Measurements from ENCODE around the gene MCM7.
A peak's percentile ranks its signal among the peaks of the same experiment; 100 is the strongest.

MCM7 gene

GRCh38 chr7:100091411-100092181 is 9.6 kb downstream of the MCM7 start:
- Mint-ChIP-seq H3K27ac (no peak overlapping the region), H3K36me3 (peaks cover 63% of the 10 kb centered on the region), H3K4me1 (peaks cover 40% of the 10 kb centered on the region), H3K9me3 (no peaks in the 10 kb centered on the region), H3K27me3 (no peaks in the 10 kb centered on the region), H3K4me3 (no peak overlapping the region)
- no peak for ATAC-seq

GRCh38 chr7:100090527-100091410 is 10.4 kb downstream of the MCM7 start:
- H3K36me3 Mint-ChIP-seq = peaks cover 55% of the 10 kb centered on the region
- no peak overlapping the region for H3K4me3 Mint-ChIP-seq

DNA sequence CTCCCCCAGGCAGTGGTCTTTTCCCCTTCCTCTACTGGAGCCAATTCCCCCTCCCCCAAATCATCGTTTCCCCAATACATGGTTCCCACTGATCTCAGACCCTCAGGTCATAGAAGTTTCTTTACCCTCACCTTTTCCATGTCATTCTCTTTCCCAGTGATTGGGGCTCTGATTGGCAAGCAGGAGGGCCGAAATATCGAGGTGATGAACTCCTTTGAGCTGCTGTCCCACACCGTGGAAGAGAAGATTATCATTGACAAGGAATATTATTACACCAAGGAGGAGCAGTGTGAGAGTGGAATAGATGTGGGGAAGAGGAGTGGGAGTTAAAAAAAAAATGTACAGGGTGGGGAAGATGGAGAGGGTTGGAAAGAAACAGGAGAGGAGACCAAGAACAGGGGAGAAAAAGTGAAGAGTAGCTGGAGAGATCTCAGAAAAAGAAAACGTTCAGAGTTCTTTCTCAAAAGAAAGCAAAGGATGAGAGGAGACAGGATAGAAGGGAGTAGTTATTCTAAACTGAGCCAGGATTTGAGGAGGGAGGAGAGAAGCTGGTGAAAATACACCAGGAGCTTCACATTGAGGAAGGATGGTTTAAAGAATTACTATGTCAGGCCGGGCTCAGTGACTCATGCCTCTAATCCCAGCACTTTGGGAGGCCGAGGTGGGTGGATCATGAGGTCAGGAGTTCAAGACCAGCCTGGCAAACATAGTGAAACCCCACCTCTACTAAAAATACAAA is 11.6 kb downstream of the MCM7 start:
- Mint-ChIP-seq H3K4me3 (peak overlapping the region; percentile 90), H3K4me1 (peaks cover 31% of the 10 kb centered on the region), H3K27me3 (no peaks in the 10 kb centered on the region), H3K9me3 (no peaks in the 10 kb centered on the region), H3K27ac (peak overlapping the region; percentile 82), H3K36me3 (peaks cover 43% of the 10 kb centered on the region)
- no peak for ATAC-seq

More at GRCh38 chr7:100090527-100091410, 10.4 kb downstream of the MCM7 start:
- no peak for ATAC-seq
- peak overlapping the region; percentile 82 for H3K27ac Mint-ChIP-seq
- no peaks in the 10 kb centered on the region for H3K9me3 Mint-ChIP-seq
- H3K27me3 Mint-ChIP-seq = no peaks in the 10 kb centered on the region
- peaks cover 35% of the 10 kb centered on the region for H3K4me1 Mint-ChIP-seq

GRCh38 chr7:100088621-100089457 is 12.4 kb downstream of the MCM7 start, which contains the start of gene COPS6:
Gene COPS6, plus strand, starts transcription at chr7:100088969. Its CDS starts 22 bp downstream, at chr7:100088991.
- ATAC-seq = peak; percentile 84
- peak within 1 kb of the TSS; percentile 90 for H3K4me3 Mint-ChIP-seq
- no peaks in the 10 kb centered on the region for H3K27me3 Mint-ChIP-seq
- H3K27ac Mint-ChIP-seq = peak within 1 kb of the TSS; percentile 82
- no peaks in the 10 kb centered on the region for H3K9me3 Mint-ChIP-seq
- peaks cover 37% of the 10 kb centered on the region for H3K36me3 Mint-ChIP-seq
- peaks cover 31% of the 10 kb centered on the region for H3K4me1 Mint-ChIP-seq

DNA sequence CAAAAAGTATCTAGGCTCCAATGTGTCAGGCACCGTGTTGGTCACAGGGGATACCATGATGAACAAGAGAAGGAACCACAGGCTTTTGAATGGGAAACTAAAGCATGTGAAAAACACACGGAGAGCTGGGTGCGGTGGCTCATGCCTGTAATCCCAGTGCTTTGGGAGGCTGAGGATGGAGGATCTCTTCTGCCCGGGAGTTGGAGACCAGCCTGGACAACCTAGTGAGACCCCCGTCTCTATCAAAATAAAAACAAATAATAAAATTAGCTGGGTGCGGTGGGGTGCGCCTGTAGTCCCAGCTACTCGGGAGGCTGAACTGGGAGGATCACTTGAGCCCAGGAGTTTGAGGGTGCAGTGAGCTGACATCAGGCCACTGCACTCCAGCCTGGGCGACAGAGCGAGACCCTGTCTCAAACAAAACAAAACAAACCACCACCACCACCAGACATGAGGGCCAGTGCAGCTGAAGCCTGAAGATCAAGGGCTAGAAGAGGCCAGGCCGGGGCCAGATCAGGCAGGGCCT is 13.0 kb downstream of the MCM7 start:
- Mint-ChIP-seq H3K36me3 (peaks cover 30% of the 10 kb centered on the region), H3K4me1 (peaks cover 33% of the 10 kb centered on the region), H3K27me3 (no peaks in the 10 kb centered on the region), H3K4me3 (peak overlapping the region; percentile 90), H3K27ac (peak overlapping the region; percentile 82), H3K9me3 (no peaks in the 10 kb centered on the region)
- peak; percentile 48 for ATAC-seq

DNA sequence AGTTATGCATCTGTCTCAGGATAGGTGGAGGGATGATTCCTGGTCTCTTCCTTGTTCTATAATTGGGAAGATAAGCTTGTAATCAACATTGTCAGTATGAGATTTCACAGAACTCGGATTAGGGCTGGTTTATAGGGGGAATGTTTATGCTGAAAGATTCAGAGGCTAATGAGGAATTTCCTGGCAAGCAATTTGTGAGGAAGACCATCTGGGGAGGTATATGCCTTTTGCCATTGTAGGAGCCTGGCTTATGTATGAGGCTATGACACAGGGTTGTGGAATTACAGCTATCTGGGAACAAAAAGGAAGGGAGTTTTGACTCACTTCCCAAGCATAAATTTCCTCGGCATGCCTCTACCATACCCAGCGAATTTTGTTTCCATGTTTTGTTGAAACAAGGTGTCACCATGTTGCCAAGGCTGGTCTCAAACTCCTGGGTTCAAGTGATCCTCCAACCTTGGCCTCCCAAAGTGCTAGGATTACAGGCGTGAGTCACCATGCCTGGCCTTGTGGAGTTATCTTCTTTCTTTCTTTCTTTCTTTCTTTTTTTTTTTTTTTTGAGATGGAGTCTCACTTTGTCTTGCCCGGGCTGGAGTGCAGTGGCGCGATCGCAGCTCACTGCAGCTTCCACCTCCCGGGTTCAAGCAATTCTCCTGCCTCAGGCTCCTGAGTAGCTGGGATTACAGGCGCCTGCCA is 14.0 kb downstream of the MCM7 start:
- Mint-ChIP-seq H3K4me3 (peak overlapping the region; percentile 15), H3K4me1 (peaks cover 39% of the 10 kb centered on the region), H3K27ac (peak overlapping the region; percentile 82), H3K9me3 (no peaks in the 10 kb centered on the region), H3K27me3 (no peaks in the 10 kb centered on the region), H3K36me3 (peaks cover 20% of the 10 kb centered on the region)
- ATAC-seq = no peak

DNA sequence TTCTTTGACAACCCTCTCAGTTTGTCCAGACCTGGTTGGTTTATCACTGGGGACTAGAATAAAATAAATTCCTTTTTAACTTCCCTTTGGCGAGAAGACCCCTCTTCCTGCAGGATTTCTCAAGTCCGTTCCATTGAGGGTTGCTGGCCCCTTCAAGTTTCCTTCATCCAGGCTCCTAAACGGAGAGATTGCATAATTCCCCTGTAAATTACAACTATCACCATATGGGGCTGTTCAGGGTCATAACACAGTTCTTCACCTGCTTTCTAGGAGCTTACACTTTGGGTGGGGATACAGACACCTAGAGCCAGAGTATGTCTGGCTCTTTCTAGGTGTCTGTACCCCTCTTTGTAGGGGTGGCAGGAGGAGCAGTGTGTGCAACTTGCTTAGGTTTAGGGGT is 15.7 kb downstream of the MCM7 start:
- Mint-ChIP-seq H3K4me3 (no peak overlapping the region), H3K27ac (no peak overlapping the region), H3K27me3 (no peaks in the 10 kb centered on the region)

DNA sequence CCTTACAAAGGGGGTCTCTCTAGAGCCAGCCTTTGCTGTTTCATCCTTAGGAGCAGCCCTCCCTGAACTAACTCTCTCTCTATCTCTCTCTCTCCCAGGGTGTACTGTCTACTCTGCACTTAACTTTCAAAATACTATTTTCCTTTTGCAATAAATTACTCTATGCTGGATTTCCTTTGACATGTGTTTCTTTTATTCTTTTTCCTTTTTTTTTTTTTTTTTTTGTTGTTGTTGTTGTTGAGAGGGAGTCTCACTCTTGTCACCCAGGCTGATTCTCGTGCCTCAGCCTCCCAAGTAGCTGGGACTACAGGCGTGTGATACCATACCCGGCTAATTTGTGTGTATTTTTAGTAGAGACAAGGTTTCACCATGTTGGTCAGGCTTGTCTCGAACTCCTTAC is 18.2 kb downstream of the MCM7 start:
- H3K27ac Mint-ChIP-seq = peak overlapping the region; percentile 84
- H3K4me1 Mint-ChIP-seq = peaks cover 38% of the 10 kb centered on the region
- ATAC-seq = no peak
- no peaks in the 10 kb centered on the region for H3K27me3 Mint-ChIP-seq
- H3K9me3 Mint-ChIP-seq = no peaks in the 10 kb centered on the region
- peaks cover 9% of the 10 kb centered on the region for H3K36me3 Mint-ChIP-seq
- H3K4me3 Mint-ChIP-seq = peak overlapping the region; percentile 70

More for the DNA sequence above, 15.7 kb downstream of the MCM7 start:
- H3K36me3 Mint-ChIP-seq = peaks cover 6% of the 10 kb centered on the region
- H3K4me1 Mint-ChIP-seq = peaks cover 40% of the 10 kb centered on the region
- no peak for ATAC-seq
- H3K9me3 Mint-ChIP-seq = no peaks in the 10 kb centered on the region

DNA sequence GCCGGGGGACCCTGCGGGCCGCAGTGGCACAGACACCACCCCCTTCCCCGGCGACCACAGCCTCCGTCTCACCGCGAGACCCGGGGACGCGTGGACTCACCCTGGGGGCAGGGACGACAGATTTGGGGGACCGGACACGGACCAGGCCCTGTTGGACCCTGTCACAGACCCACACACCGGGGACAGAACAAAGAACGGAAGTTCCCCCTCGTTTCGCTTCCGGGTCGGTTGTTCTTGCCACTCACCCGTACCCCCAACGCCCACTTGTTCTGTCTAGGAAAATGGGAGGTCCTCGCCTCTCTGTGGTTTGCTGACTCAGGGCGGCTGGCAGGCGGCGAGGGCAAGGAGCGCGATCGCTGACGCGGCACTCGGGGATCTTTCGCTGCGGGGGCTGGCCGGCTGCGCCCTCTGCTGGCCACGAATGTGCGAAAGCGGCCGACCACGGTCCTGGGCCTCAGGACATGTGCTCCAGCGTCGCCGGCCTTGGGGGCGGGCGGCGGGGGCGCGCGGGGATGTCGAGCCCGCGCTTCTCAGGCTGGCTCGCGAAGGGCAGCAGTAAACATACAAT is 19.6 kb downstream of the MCM7 start, which contains the start of gene ZNF3:
ZNF3 (minus strand) TSS at position 189 of the 568 bp plus-strand sequence. CDS start 4,366 bp downstream, outside the sequence.
- Mint-ChIP-seq H3K4me3 (peak within 1 kb of the TSS; percentile 78), H3K27ac (peak within 1 kb of the TSS; percentile 84), H3K27me3 (no peaks in the 10 kb centered on the region), H3K4me1 (peaks cover 38% of the 10 kb centered on the region), H3K36me3 (peaks cover 17% of the 10 kb centered on the region), H3K9me3 (no peaks in the 10 kb centered on the region)
- peak; percentile 92 for ATAC-seq

DNA sequence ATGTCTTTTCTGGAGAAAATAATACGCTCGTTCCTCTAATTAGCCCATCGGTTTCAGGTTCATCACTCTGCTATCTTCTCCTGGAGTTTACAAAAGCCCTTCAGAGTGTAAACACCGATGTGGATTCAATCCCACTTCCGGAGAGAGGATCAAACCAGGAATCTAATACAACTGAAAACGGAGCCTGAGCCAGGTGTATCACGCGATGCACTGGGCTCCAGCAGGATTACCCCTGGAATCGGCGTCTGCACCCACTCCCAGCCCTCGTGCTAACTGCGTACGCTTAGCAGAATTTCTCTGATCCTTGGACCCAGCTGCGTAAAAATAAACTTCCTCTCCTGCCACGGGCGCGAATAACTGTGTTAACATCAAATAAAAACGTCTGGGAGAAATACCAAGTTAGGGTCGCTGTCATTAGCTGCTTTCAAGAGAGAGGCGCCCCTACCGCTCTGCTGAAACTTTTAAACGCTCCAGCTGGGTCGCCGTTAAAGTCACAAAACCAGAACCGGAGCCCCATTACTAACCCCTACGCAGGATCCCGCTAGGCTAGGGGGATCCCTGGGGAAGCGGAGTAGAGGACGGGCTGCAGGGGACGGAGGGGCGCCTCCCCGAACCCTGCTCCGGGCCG is 20.2 kb downstream of the MCM7 start:
- H3K9me3 Mint-ChIP-seq = no peaks in the 10 kb centered on the region
- H3K27me3 Mint-ChIP-seq = no peaks in the 10 kb centered on the region
- peaks cover 41% of the 10 kb centered on the region for H3K4me1 Mint-ChIP-seq
- H3K27ac Mint-ChIP-seq = peak overlapping the region; percentile 84
- ATAC-seq = no peak
- peak overlapping the region; percentile 70 for H3K4me3 Mint-ChIP-seq
- H3K36me3 Mint-ChIP-seq = peaks cover 23% of the 10 kb centered on the region

GRCh38 chr7:100079024-100079560 is 22.1 kb downstream of the MCM7 start:
- H3K27me3 Mint-ChIP-seq = no peaks in the 10 kb centered on the region
- peaks cover 42% of the 10 kb centered on the region for H3K36me3 Mint-ChIP-seq
- peaks cover 42% of the 10 kb centered on the region for H3K4me1 Mint-ChIP-seq
- no peak overlapping the region for H3K4me3 Mint-ChIP-seq
- no peak overlapping the region for H3K27ac Mint-ChIP-seq
- no peaks in the 10 kb centered on the region for H3K9me3 Mint-ChIP-seq
- ATAC-seq = no peak

GRCh38 chr7:100077205-100077604 is 24.0 kb downstream of the MCM7 start:
- Mint-ChIP-seq H3K9me3 (peaks cover 3% of the 10 kb centered on the region), H3K4me1 (peaks cover 31% of the 10 kb centered on the region), H3K27me3 (no peaks in the 10 kb centered on the region), H3K36me3 (peaks cover 61% of the 10 kb centered on the region), H3K4me3 (no peak overlapping the region), H3K27ac (no peak overlapping the region)
- ATAC-seq = no peak

GRCh38 chr7:100075418-100075817 is 25.8 kb downstream of the MCM7 start:
- no peak overlapping the region for H3K27ac Mint-ChIP-seq
- H3K4me3 Mint-ChIP-seq = no peak overlapping the region
- H3K36me3 Mint-ChIP-seq = peaks cover 79% of the 10 kb centered on the region
- ATAC-seq = no peak
- peaks cover 15% of the 10 kb centered on the region for H3K9me3 Mint-ChIP-seq
- H3K27me3 Mint-ChIP-seq = no peaks in the 10 kb centered on the region
- peaks cover 22% of the 10 kb centered on the region for H3K4me1 Mint-ChIP-seq

All from stimulated activated memory B cell treated with anti-CD40 and anti-IgM and Interleukin-4, amounts not matched to agents 10 μg/mL and 1 μg/mL and 100 μg/mL, for 72 hours (primary cell).